ENCODE results near the gene MCC.

The MCC gene

GRCh38 chr5:113202287-113202686, 286.0 kb downstream of the MCC start:
- Histone ChIP-seq H3K9me3 (ENCODE audit: control insufficient read depth, low read length) (no peaks in the 10 kb centered on the region), H3K4me3 (ENCODE audit: insufficient read depth, low read depth, low read length) (no peak overlapping the region), H3K36me3 (ENCODE audit: control insufficient read depth, insufficient read depth, low read length) (no peaks in the 10 kb centered on the region), H3K27me3 (ENCODE audit: control insufficient read depth, insufficient read depth, low read length, poor library complexity, severe bottlenecking) (no peaks in the 10 kb centered on the region), H3K27ac (ENCODE audit: insufficient read depth, low read depth, low read length, poor library complexity, severe bottlenecking) (no peak overlapping the region), H3K4me1 (ENCODE audit: control insufficient read depth, insufficient read depth, low read length) (peaks cover 43% of the 10 kb centered on the region)
- 89 to 94% methylated on average over 6 to 8 of the region's 8 CpGs for WGBS, 2 experiments

- no peaks in the 10 kb centered on the region for H3K36me3 ChIP-seq (ENCODE audit: control insufficient read depth, insufficient read depth, low read length)
- H3K4me3 ChIP-seq (ENCODE audit: insufficient read depth, low read depth, low read length) = no peak overlapping the region
- 72 to 74% methylated on average over 5 of the region's 5 CpGs for WGBS, 2 experiments
- peaks cover 43% of the 10 kb centered on the region for H3K4me1 ChIP-seq (ENCODE audit: control insufficient read depth, insufficient read depth, low read length)
- no peaks in the 10 kb centered on the region for H3K27me3 ChIP-seq (ENCODE audit: control insufficient read depth, insufficient read depth, low read length, poor library complexity, severe bottlenecking)
- no peaks in the 10 kb centered on the region for H3K9me3 ChIP-seq (ENCODE audit: control insufficient read depth, low read length)
- H3K27ac ChIP-seq (ENCODE audit: insufficient read depth, low read depth, low read length, poor library complexity, severe bottlenecking) = no peak overlapping the region
Measured at GRCh38 chr5:113201715-113202114, 286.5 kb downstream of the MCC start.

GRCh38 chr5:113199122-113199905, 288.9 kb downstream of the MCC start:
- Histone ChIP-seq H3K4me1 (ENCODE audit: control insufficient read depth, insufficient read depth, low read length) (peaks cover 33% of the 10 kb centered on the region), H3K36me3 (ENCODE audit: control insufficient read depth, insufficient read depth, low read length) (no peaks in the 10 kb centered on the region), H3K9me3 (ENCODE audit: control insufficient read depth, low read length) (no peaks in the 10 kb centered on the region), H3K4me3 (ENCODE audit: insufficient read depth, low read depth, low read length) (no peak overlapping the region), H3K27ac (ENCODE audit: insufficient read depth, low read depth, low read length, poor library complexity, severe bottlenecking) (no peak overlapping the region), H3K27me3 (ENCODE audit: control insufficient read depth, insufficient read depth, low read length, poor library complexity, severe bottlenecking) (no peaks in the 10 kb centered on the region)
- WGBS, 2 experiments = 67 to 81% methylated on average over 4 to 5 of the region's 5 CpGs

- peaks cover 17% of the 10 kb centered on the region for H3K4me1 ChIP-seq (ENCODE audit: control insufficient read depth, insufficient read depth, low read length)
- no peaks in the 10 kb centered on the region for H3K36me3 ChIP-seq (ENCODE audit: control insufficient read depth, insufficient read depth, low read length)
- H3K27me3 ChIP-seq (ENCODE audit: control insufficient read depth, insufficient read depth, low read length, poor library complexity, severe bottlenecking) = no peaks in the 10 kb centered on the region
- WGBS, 2 experiments = 90 to 93% methylated on average over 6 to 7 of the region's 7 CpGs
- no peaks in the 10 kb centered on the region for H3K9me3 ChIP-seq (ENCODE audit: control insufficient read depth, low read length)
- no peak overlapping the region for H3K27ac ChIP-seq (ENCODE audit: insufficient read depth, low read depth, low read length, poor library complexity, severe bottlenecking)
- H3K4me3 ChIP-seq (ENCODE audit: insufficient read depth, low read depth, low read length) = no peak overlapping the region
Measured at GRCh38 chr5:113197456-113198200, 290.6 kb downstream of the MCC start.

- Histone ChIP-seq H3K4me3 (ENCODE audit: insufficient read depth, low read depth, low read length) (no peak overlapping the region), H3K4me1 (ENCODE audit: control insufficient read depth, insufficient read depth, low read length) (peaks cover 6% of the 10 kb centered on the region), H3K36me3 (ENCODE audit: control insufficient read depth, insufficient read depth, low read length) (no peaks in the 10 kb centered on the region), H3K9me3 (ENCODE audit: control insufficient read depth, low read length) (no peaks in the 10 kb centered on the region), H3K27ac (ENCODE audit: insufficient read depth, low read depth, low read length, poor library complexity, severe bottlenecking) (no peak overlapping the region), H3K27me3 (ENCODE audit: control insufficient read depth, insufficient read depth, low read length, poor library complexity, severe bottlenecking) (no peaks in the 10 kb centered on the region)
- WGBS, 2 experiments = 91 to 92% methylated on average over 4 of the region's 4 CpGs
Measured at GRCh38 chr5:113195771-113196170, 292.5 kb downstream of the MCC start.

- Histone ChIP-seq H3K4me1 (ENCODE audit: control insufficient read depth, insufficient read depth, low read length) (peaks cover 8% of the 10 kb centered on the region), H3K4me3 (ENCODE audit: insufficient read depth, low read depth, low read length) (no peak overlapping the region), H3K36me3 (ENCODE audit: control insufficient read depth, insufficient read depth, low read length) (no peaks in the 10 kb centered on the region), H3K9me3 (ENCODE audit: control insufficient read depth, low read length) (no peaks in the 10 kb centered on the region), H3K27ac (ENCODE audit: insufficient read depth, low read depth, low read length, poor library complexity, severe bottlenecking) (no peak overlapping the region), H3K27me3 (ENCODE audit: control insufficient read depth, insufficient read depth, low read length, poor library complexity, severe bottlenecking) (no peaks in the 10 kb centered on the region)
- 93 to 100% methylated on average over 3 of the region's 3 CpGs for WGBS, 2 experiments
Measured at GRCh38 chr5:113195251-113195650, 293.0 kb downstream of the MCC start.

- H3K27me3 ChIP-seq (ENCODE audit: control insufficient read depth, insufficient read depth, low read length, poor library complexity, severe bottlenecking) = no peaks in the 10 kb centered on the region
- H3K27ac ChIP-seq (ENCODE audit: insufficient read depth, low read depth, low read length, poor library complexity, severe bottlenecking) = no peak overlapping the region
- H3K9me3 ChIP-seq (ENCODE audit: control insufficient read depth, low read length) = no peaks in the 10 kb centered on the region
- no peak overlapping the region for H3K4me3 ChIP-seq (ENCODE audit: insufficient read depth, low read depth, low read length)
- H3K4me1 ChIP-seq (ENCODE audit: control insufficient read depth, insufficient read depth, low read length) = peaks cover 11% of the 10 kb centered on the region
- 95% methylated on average over 3 to 5 of the region's 5 CpGs for WGBS, 2 experiments
- H3K36me3 ChIP-seq (ENCODE audit: control insufficient read depth, insufficient read depth, low read length) = no peaks in the 10 kb centered on the region
Measured at GRCh38 chr5:113194591-113194990, 293.7 kb downstream of the MCC start.

- H3K4me3 ChIP-seq (ENCODE audit: insufficient read depth, low read depth, low read length) = no peak overlapping the region
- H3K9me3 ChIP-seq (ENCODE audit: control insufficient read depth, low read length) = no peaks in the 10 kb centered on the region
- 91 to 92% methylated on average over 6 of the region's 6 CpGs for WGBS, 2 experiments
- H3K4me1 ChIP-seq (ENCODE audit: control insufficient read depth, insufficient read depth, low read length) = peaks cover 6% of the 10 kb centered on the region
- H3K36me3 ChIP-seq (ENCODE audit: control insufficient read depth, insufficient read depth, low read length) = no peaks in the 10 kb centered on the region
- no peaks in the 10 kb centered on the region for H3K27me3 ChIP-seq (ENCODE audit: control insufficient read depth, insufficient read depth, low read length, poor library complexity, severe bottlenecking)
- H3K27ac ChIP-seq (ENCODE audit: insufficient read depth, low read depth, low read length, poor library complexity, severe bottlenecking) = no peak overlapping the region
Measured at GRCh38 chr5:113194125-113194524, 294.1 kb downstream of the MCC start.

GRCh38 chr5:113193311-113193978, 294.8 kb downstream of the MCC start:
- peaks cover 4% of the 10 kb centered on the region for H3K4me1 ChIP-seq (ENCODE audit: control insufficient read depth, insufficient read depth, low read length)
- WGBS, 2 experiments = 82 to 93% methylated on average over 1 to 4 of the region's 5 CpGs
- no peak overlapping the region for H3K27ac ChIP-seq (ENCODE audit: insufficient read depth, low read depth, low read length, poor library complexity, severe bottlenecking)
- no peaks in the 10 kb centered on the region for H3K9me3 ChIP-seq (ENCODE audit: control insufficient read depth, low read length)
- no peak overlapping the region for H3K4me3 ChIP-seq (ENCODE audit: insufficient read depth, low read depth, low read length)
- no peaks in the 10 kb centered on the region for H3K27me3 ChIP-seq (ENCODE audit: control insufficient read depth, insufficient read depth, low read length, poor library complexity, severe bottlenecking)
- no peaks in the 10 kb centered on the region for H3K36me3 ChIP-seq (ENCODE audit: control insufficient read depth, insufficient read depth, low read length)

GRCh38 chr5:113192541-113192940, 295.7 kb downstream of the MCC start:
- no peak overlapping the region for H3K4me3 ChIP-seq (ENCODE audit: insufficient read depth, low read depth, low read length)
- H3K4me1 ChIP-seq (ENCODE audit: control insufficient read depth, insufficient read depth, low read length) = peaks cover 4% of the 10 kb centered on the region
- no peaks in the 10 kb centered on the region for H3K36me3 ChIP-seq (ENCODE audit: control insufficient read depth, insufficient read depth, low read length)
- WGBS, 2 experiments = 89 to 98% methylated on average over 2 of the region's 2 CpGs
- H3K27me3 ChIP-seq (ENCODE audit: control insufficient read depth, insufficient read depth, low read length, poor library complexity, severe bottlenecking) = no peaks in the 10 kb centered on the region
- no peaks in the 10 kb centered on the region for H3K9me3 ChIP-seq (ENCODE audit: control insufficient read depth, low read length)
- H3K27ac ChIP-seq (ENCODE audit: insufficient read depth, low read depth, low read length, poor library complexity, severe bottlenecking) = no peak overlapping the region

All from ectodermal cell (in vitro differentiated cells).